T follicular helper cell (primary cell): ENCODE measurements around the gene ZNF618.

Source experiments
- DNase-seq: peaks from one replicate; pipeline ENCODE4 v3.0.0-alpha.2; 2020; ENCODE audit warnings: low read depth

The ZNF618 gene

GRCh38 chr9:114061292-114061691, 185.2 kb downstream of the ZNF618 start:
- DNase-seq = no peak

- no peak for DNase-seq
These were observed 185.8 kb downstream of the ZNF618 start for GRCh38 chr9:114061830-114062474.

GRCh38 chr9:114065304-114065703, 189.2 kb downstream of the ZNF618 start:
- DNase-seq = no peak

DNA sequence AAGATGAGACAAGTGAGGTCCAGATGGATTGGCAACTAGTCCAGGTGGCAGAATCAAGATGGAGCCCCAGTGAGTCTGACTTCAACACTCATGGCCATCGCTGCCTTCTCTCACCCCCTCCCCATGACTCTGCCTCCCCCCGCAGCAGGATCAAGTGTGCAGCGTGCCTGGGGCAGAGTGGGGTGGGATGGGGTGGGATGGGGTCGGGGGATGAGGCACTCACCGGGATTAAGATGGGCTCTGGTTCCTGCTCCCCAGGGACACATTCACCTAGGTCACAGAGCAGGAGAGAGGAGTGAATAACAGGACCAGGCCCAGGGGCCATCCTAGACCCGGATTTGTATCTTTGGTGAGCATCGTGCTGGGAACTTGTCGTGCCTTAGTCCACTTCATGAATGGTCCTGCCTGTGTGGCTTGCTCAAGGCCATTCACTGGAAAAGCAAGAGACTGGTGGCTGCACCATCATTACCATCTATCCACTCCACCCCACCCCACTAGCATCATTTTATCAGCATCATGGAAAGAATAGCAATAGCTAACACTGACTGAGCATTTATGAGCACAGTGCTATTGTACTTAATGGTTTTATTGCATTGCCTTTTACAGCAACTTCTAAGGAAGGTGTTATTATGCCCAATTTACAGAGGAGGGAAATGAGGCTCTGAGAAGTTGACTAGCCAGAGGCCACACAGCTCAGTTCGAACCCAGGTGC, 193.5 kb downstream of the ZNF618 start:
- no peak for DNase-seq

DNA sequence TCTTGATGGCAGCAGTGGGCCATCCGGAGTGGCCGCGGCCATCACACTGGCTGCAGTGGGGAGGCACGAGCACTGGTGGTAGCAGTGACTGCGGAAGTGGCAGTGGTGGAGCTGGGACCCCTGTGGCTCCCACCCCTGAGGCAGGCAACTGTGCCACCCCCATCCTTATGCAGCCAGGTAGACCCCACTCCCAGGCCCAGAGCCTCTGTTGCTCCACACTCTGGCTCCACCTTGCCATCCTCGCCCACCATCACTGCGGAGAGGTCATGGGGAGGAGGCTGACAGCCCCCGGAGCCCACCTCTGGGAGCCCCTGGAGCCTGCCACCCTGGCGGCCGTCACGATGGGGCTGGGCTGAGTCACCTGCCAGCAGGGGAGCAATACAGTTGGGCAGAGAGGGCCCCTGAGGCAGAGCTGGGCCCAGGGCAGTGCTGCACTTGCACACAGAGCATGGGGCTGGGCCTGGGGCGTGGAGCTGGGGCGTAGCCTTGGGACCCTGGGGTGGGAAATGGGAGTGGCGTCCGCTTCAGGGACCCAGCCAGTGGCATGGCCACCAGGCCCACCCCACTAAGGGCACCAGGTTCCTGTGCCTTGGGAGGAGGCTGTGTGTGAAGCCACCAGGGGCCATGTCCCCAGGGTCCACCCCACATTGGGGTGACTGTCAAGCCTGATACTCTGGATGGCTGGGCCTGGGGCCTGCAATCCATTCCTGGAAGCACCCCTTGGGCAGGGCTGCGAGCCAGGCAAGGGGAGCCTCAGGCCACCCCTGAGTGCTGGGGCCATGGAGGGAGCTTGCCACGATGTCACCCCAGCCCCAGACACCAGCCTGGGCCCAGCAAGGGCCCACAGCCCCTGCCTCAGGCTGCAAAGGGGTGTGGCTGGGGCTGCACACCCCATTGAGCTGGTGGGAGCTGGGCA, 194.3 kb downstream of the ZNF618 start:
- DNase-seq = no peak

- DNase-seq = no peak
These were observed 195.2 kb downstream of the ZNF618 start for GRCh38 chr9:114071197-114071795.

DNA sequence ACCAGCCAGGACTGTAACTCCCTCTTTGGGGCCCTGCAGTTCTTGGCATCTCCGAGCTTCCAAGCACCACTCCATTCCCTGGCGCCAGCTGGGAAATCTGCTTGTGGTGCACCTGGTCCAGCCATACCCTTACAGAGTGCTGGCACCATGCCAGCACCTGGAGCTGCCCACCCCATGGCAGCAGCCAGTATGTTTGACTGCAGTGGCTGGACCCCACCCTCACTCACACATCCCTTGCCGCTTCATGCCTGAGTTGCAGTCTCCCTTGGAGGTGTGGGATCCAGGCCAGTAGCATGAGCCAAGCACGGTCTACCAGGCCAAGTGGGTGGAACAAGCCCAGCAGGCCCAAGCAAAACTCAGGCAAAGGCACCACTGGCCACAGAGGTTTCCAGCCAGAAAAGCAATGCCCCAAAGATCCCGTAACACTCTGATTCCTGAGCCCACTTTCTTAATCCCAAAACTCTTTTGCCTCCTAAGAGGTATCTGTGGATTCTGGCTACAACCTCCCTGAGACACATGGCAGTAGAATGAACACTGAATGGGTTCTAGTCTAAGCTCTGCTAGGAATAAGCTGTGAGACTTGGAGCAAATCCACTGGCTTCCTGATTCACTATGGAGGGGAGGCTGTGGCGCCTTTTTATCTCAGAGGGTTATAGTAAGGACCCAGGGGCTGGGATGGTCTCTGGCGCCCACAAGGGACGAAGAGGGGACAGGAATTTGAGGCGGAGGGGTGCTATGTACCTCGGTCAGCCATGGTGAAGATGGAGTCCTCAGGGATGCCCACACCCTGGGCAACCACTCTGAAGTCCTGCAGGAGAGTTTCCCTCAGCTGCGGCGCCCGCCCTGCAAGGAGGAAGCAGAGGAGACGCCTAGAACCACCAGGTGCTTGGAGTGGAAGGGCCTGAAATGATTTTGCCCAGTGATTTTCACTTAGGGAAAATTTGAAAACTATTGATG, 196.4 kb downstream of the ZNF618 start:
- DNase-seq = no peak

DNA sequence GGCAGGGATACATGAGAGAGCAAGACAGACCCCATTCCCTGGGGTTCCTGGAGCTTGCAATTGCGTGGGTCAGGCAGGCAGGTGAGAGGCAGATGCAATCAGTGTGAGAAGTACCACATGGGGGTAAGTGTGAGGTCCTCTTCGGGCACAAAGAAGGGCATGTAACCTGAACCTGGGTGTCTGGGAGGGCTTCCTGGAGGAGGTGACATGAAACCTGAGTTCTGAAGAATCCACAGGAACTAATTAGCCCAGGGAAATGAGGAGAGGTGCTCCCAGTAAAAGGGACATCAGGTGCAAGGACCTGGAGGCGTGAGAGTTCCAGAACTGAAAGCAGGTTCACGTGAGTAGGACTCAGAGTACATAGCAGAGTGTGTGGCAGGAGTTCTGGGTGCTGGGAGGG, 199.5 kb downstream of the ZNF618 start:
- DNase-seq = no peak

- no peak for DNase-seq
These were observed 200.4 kb downstream of the ZNF618 start for GRCh38 chr9:114076237-114077161.

GRCh38 chr9:114077162-114077837, 201.2 kb downstream of the ZNF618 start:
- no peak for DNase-seq

DNA sequence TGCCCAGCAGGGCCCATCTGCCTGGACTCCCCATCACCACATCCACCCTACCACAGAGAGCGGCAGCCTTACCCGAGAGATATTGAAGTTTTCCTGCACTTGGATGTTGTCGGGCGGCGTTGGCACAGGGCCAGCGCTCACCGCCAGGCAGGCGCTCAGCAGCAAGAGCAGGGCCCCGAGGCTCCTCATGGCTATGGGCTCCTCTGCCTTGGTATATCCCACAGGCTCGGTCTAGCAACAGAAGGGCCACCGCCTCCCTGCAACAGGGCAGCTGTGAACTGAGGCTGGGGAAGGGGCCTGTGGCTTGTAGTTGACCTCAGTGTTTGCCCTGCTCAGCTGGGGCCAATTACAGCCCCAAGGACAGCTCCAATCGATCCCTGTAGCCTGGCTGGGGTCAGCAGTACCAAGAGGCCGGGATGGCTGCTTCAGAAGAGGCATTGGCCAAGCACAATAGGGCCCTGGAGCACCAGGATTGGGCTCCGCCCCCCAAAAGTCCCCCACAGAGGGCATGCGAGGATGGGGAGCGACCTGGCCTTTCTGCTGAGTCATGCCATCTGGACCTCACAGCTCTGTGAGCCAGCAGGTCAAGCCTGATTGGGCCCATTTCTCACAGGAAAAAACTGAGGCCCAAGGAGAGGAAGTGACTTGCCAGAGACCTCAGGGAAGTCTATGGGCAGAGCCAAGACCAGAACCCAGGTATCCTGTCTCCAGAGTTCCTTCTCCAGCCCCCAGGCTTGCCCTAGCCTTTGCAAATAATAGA, 202.1 kb downstream of the ZNF618 start, which contains the start of gene AMBP:
Gene AMBP (minus strand): TSS at position 280 of the 760 bp plus-strand sequence. CDS start 91 bp downstream, at position 189.
- DNase-seq = no peak

- DNase-seq = no peak
These were observed 202.7 kb downstream of the ZNF618 start for GRCh38 chr9:114078781-114079156.

GRCh38 chr9:114080195-114080772, 204.2 kb downstream of the ZNF618 start:
- DNase-seq = no peak

GRCh38 chr9:114080773-114081440, 204.8 kb downstream of the ZNF618 start:
- DNase-seq = no peak

GRCh38 chr9:114081441-114082016, 205.4 kb downstream of the ZNF618 start:
- no peak for DNase-seq

DNA sequence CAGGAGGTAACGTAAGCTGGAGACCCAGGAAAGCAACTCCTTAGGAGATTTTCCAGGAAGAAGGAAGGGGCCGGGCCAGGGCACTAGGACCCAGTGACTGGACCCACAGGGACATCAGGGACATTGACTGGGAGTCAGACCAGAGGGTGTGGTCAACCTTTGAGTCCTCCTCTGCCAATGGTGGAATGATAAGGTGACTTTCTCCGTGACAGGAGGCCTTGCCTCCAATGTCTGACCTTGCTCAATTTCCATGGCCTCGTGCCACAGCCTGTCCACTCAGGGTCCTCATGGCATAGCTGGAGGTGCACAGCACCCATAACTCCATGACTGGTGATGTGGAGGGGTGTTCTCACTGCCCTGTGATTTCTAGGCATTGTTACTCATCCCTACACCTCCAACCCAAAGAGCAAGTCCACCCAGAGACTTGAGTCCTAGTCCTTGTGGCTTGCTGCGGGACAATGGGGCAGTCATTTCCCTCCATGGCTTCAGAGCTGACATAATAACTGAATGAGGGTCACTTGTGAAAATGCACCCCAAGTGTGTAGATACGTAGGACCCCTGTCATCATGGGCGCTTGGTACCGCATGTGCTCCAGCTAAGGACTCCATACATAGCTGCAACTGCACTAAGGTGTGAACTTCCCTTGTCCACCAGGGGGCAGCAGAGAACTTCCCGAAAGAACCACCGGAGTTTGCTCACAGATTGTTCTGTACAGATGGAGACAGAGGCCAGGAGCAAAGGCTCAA, 206.1 kb downstream of the ZNF618 start:
- DNase-seq = peak; percentile 60
